Activated CD4-positive, alpha-beta T cell treated with anti-CD3 and anti-CD28 coated beads, Interleukin-2, amount 10 ng/mL, durations not matched to agents 7 days and 5 days (primary cell): ENCODE results near the gene CSNK1G3. TPM values are rescaled to one million over a fixed set of nuclear protein-coding genes. Genes with fewer than 3 reads are reported as not detected.

Source experiments
- CTCF ChIA-PET: fragments of 350-600 bp; sonication (Branson Sonifier 250); formaldehyde crosslinking; loops from one replicate; lab custom pipeline; 2021; ENCODE audit warnings: antibody characterized with exemption; lab: Charles Lee
- POLR2A ChIA-PET: fragments of 350-600 bp; sonication (Branson Sonifier 250); formaldehyde crosslinking; loops from one replicate; lab custom pipeline; 2021; ENCODE audit warnings: antibody characterized with exemption; lab: Charles Lee
- DNase-seq: peaks from one replicate; pipeline ENCODE4 v3.0.0-alpha.2; 2020
- H3K27ac Mint-ChIP-seq: one replicate; pipeline ENCODE4 v1.8.0; 2021; ENCODE audit warnings: mild to moderate bottlenecking, moderate library complexity, mixed read lengths
- H3K27me3 Mint-ChIP-seq: one replicate; pipeline ENCODE4 v1.8.0; 2021; ENCODE audit warnings: mixed read lengths
- H3K36me3 Mint-ChIP-seq: one replicate; pipeline ENCODE4 v1.8.0; 2021; ENCODE audit warnings: low read depth, mixed read lengths
- H3K4me1 Mint-ChIP-seq: one replicate; pipeline ENCODE4 v1.8.0; 2021; ENCODE audit warnings: mixed read lengths
- H3K4me3 Mint-ChIP-seq: one replicate; pipeline ENCODE4 v1.8.0; 2021; ENCODE audit warnings: mild to moderate bottlenecking, moderate library complexity, mixed read lengths
- H3K9me3 Mint-ChIP-seq: one replicate; pipeline ENCODE4 v1.8.0; 2021; ENCODE audit warnings: mixed read lengths
- total RNA-seq, 2 experiments: library from RNA; stranded (reverse); gene quantifications; one replicate each; pipeline ENCODE4 v1.2.3, GENCODE V29; 2021

CSNK1G3 gene
- total RNA-seq, 2 experiments from 2014 or later = 30.8 to 33.9 TPM

- peak; percentile 21 for DNase-seq
- ChIA-PET CTCF (interaction anchor here (1.0 kb wide), 1 partner anchor 11 kb away, joined by 4 read pairs; no protein-coding TSS in a partner anchor), POLR2A (no interaction called here)
- Mint-ChIP-seq H3K4me3 (no peak overlapping the region), H3K4me1 (peaks cover 36% of the 10 kb centered on the region), H3K9me3 (peaks cover 2% of the 10 kb centered on the region), H3K27ac (no peak overlapping the region), H3K27me3 (no peaks in the 10 kb centered on the region), H3K36me3 (peaks cover 7% of the 10 kb centered on the region)
Observed at GRCh38 chr5:123545506-123545905, 33.5 kb downstream of the CSNK1G3 start.

GRCh38 chr5:123546657-123547056 is 34.7 kb downstream of the CSNK1G3 start:
- DNase-seq = no peak
- CTCF ChIA-PET = interaction anchor here (1.0 kb wide), 1 partner anchor 8 kb away, joined by 4 read pairs; no protein-coding TSS in a partner anchor
- Mint-ChIP-seq H3K4me1 (peaks cover 39% of the 10 kb centered on the region), H3K36me3 (peaks cover 8% of the 10 kb centered on the region), H3K9me3 (peaks cover 2% of the 10 kb centered on the region), H3K4me3 (no peak overlapping the region), H3K27me3 (no peaks in the 10 kb centered on the region), H3K27ac (no peak overlapping the region)
- POLR2A ChIA-PET = no interaction called here

GRCh38 chr5:123549256-123549904 is 37.4 kb downstream of the CSNK1G3 start:
- ChIA-PET CTCF (interaction anchor here (0.6 to 1.1 kb wide), 4 partner anchors 8 to 1118 kb away, joined by 3 to 5 read pairs (median 3); no protein-coding TSS in a partner anchor), POLR2A (interaction anchor here (0.6 kb wide), 1 partner anchor 9 kb away, joined by 5 read pairs; no protein-coding TSS in a partner anchor)
- Mint-ChIP-seq H3K4me3 (no peak overlapping the region), H3K4me1 (peaks cover 27% of the 10 kb centered on the region), H3K27me3 (no peaks in the 10 kb centered on the region), H3K27ac (peak overlapping the region; percentile 72), H3K9me3 (peaks cover 2% of the 10 kb centered on the region), H3K36me3 (peaks cover 13% of the 10 kb centered on the region)
- DNase-seq = peak; percentile 65

GRCh38 chr5:123554601-123555000 is 42.6 kb downstream of the CSNK1G3 start:
- Mint-ChIP-seq H3K27ac (no peak overlapping the region), H3K9me3 (peaks cover 2% of the 10 kb centered on the region), H3K4me3 (no peak overlapping the region), H3K27me3 (no peaks in the 10 kb centered on the region), H3K4me1 (peaks cover 12% of the 10 kb centered on the region), H3K36me3 (peaks cover 24% of the 10 kb centered on the region)
- no peak for DNase-seq
- CTCF ChIA-PET = no interaction called here
- POLR2A ChIA-PET = no interaction called here

GRCh38 chr5:123557907-123558306 is 45.9 kb downstream of the CSNK1G3 start:
- no peaks in the 10 kb centered on the region for H3K27me3 Mint-ChIP-seq
- peaks cover 21% of the 10 kb centered on the region for H3K36me3 Mint-ChIP-seq
- DNase-seq = no peak
- H3K9me3 Mint-ChIP-seq = no peaks in the 10 kb centered on the region
- H3K4me3 Mint-ChIP-seq = no peak overlapping the region
- ChIA-PET POLR2A (no interaction called here), CTCF (no interaction called here)
- H3K4me1 Mint-ChIP-seq = no peaks in the 10 kb centered on the region
- no peak overlapping the region for H3K27ac Mint-ChIP-seq

- H3K27me3 Mint-ChIP-seq = no peaks in the 10 kb centered on the region
- H3K9me3 Mint-ChIP-seq = no peaks in the 10 kb centered on the region
- DNase-seq = no peak
- no peak overlapping the region for H3K4me3 Mint-ChIP-seq
- H3K27ac Mint-ChIP-seq = no peak overlapping the region
- H3K4me1 Mint-ChIP-seq = no peaks in the 10 kb centered on the region
- ChIA-PET CTCF (no interaction called here), POLR2A (no interaction called here)
- H3K36me3 Mint-ChIP-seq = peaks cover 17% of the 10 kb centered on the region
Observed at GRCh38 chr5:123558762-123559433, 46.9 kb downstream of the CSNK1G3 start.

GRCh38 chr5:123559434-123559775 is 47.4 kb downstream of the CSNK1G3 start:
- no peak overlapping the region for H3K27ac Mint-ChIP-seq
- no peak overlapping the region for H3K4me3 Mint-ChIP-seq
- no peaks in the 10 kb centered on the region for H3K4me1 Mint-ChIP-seq
- H3K9me3 Mint-ChIP-seq = no peaks in the 10 kb centered on the region
- ChIA-PET CTCF (no interaction called here), POLR2A (no interaction called here)
- DNase-seq = no peak
- no peaks in the 10 kb centered on the region for H3K27me3 Mint-ChIP-seq
- H3K36me3 Mint-ChIP-seq = peaks cover 17% of the 10 kb centered on the region

GRCh38 chr5:123561230-123561629 is 49.3 kb downstream of the CSNK1G3 start:
- ChIA-PET CTCF (interaction anchor here (0.7 kb wide), 1 partner anchor 10 kb away, joined by 3 read pairs; no protein-coding TSS in a partner anchor), POLR2A (no interaction called here)
- H3K27me3 Mint-ChIP-seq = no peaks in the 10 kb centered on the region
- no peak overlapping the region for H3K4me3 Mint-ChIP-seq
- H3K36me3 Mint-ChIP-seq = peaks cover 23% of the 10 kb centered on the region
- no peaks in the 10 kb centered on the region for H3K4me1 Mint-ChIP-seq
- DNase-seq = no peak
- no peak overlapping the region for H3K27ac Mint-ChIP-seq
- H3K9me3 Mint-ChIP-seq = peaks cover 8% of the 10 kb centered on the region

GRCh38 chr5:123571927-123572326 is 60.0 kb downstream of the CSNK1G3 start:
- no peak for DNase-seq
- Mint-ChIP-seq H3K4me3 (no peak overlapping the region), H3K4me1 (peaks cover 10% of the 10 kb centered on the region), H3K9me3 (no peaks in the 10 kb centered on the region), H3K27ac (no peak overlapping the region), H3K36me3 (peaks cover 13% of the 10 kb centered on the region), H3K27me3 (no peaks in the 10 kb centered on the region)
- ChIA-PET POLR2A (no interaction called here), CTCF (no interaction called here)

- POLR2A ChIA-PET = no interaction called here
- Mint-ChIP-seq H3K4me1 (no peaks in the 10 kb centered on the region), H3K9me3 (no peaks in the 10 kb centered on the region), H3K27ac (no peak overlapping the region), H3K36me3 (peaks cover 20% of the 10 kb centered on the region), H3K27me3 (no peaks in the 10 kb centered on the region), H3K4me3 (no peak overlapping the region)
- no peak for DNase-seq
- CTCF ChIA-PET = interaction anchor here (0.6 kb wide), 1 partner anchor 1074 kb away, joined by 5 read pairs; no protein-coding TSS in a partner anchor
Observed at GRCh38 chr5:123578390-123578789, 66.4 kb downstream of the CSNK1G3 start.

- H3K9me3 Mint-ChIP-seq = no peaks in the 10 kb centered on the region
- no peak overlapping the region for H3K27ac Mint-ChIP-seq
- CTCF ChIA-PET = no interaction called here
- H3K36me3 Mint-ChIP-seq = peaks cover 16% of the 10 kb centered on the region
- H3K4me3 Mint-ChIP-seq = no peak overlapping the region
- POLR2A ChIA-PET = no interaction called here
- H3K27me3 Mint-ChIP-seq = no peaks in the 10 kb centered on the region
- no peaks in the 10 kb centered on the region for H3K4me1 Mint-ChIP-seq
- no peak for DNase-seq
Observed at GRCh38 chr5:123579410-123579809, 67.4 kb downstream of the CSNK1G3 start.

GRCh38 chr5:123582550-123583285 is 70.7 kb downstream of the CSNK1G3 start:
- Mint-ChIP-seq H3K27ac (no peak overlapping the region), H3K27me3 (no peaks in the 10 kb centered on the region), H3K36me3 (peaks cover 9% of the 10 kb centered on the region), H3K9me3 (no peaks in the 10 kb centered on the region), H3K4me1 (no peaks in the 10 kb centered on the region), H3K4me3 (no peak overlapping the region)
- ChIA-PET POLR2A (no interaction called here), CTCF (no interaction called here)
- no peak for DNase-seq

GRCh38 chr5:123585871-123586270 is 73.9 kb downstream of the CSNK1G3 start:
- no peak overlapping the region for H3K4me3 Mint-ChIP-seq
- H3K36me3 Mint-ChIP-seq = peaks cover 5% of the 10 kb centered on the region
- H3K27me3 Mint-ChIP-seq = no peaks in the 10 kb centered on the region
- no peak for DNase-seq
- H3K27ac Mint-ChIP-seq = no peak overlapping the region
- ChIA-PET CTCF (no interaction called here), POLR2A (no interaction called here)
- no peaks in the 10 kb centered on the region for H3K9me3 Mint-ChIP-seq
- no peaks in the 10 kb centered on the region for H3K4me1 Mint-ChIP-seq
